Spleen (tissue), 7 donors: ENCODE results near the gene LRRC52.

Source experiments
- CTCF ChIP-seq, 11 experiments: fragments of 200-600 bp in 7 of 11; fragments of 450-650 bp in 4 of 11; sonication (generic) in 4 of 11; IDR thresholded peaks in 8 of 11; conservative IDR thresholded peaks in 3 of 11; 1 replicate in 7 of 11; 2 replicates in 4 of 11; pipeline versions ENCODE4 v1.4.0 to v1.8.0; 2016 to 2021; ENCODE audit warnings: antibody characterized with exemption in 11 of 11, inconsistent platforms in 4 of 11, mild to moderate bottlenecking in 1 of 11
- POLR2A ChIP-seq, 3 donors: fragments of 450-650 bp; IDR thresholded peaks; one replicate each; pipeline ENCODE4 v1.5.1; 2017; ENCODE audit warnings: antibody characterized with exemption in 3 of 3, mild to moderate bottlenecking in 1 of 3
- POLR2AphosphoS5 ChIP-seq, 3 donors: sonication (generic); formaldehyde crosslinking; IDR thresholded peaks; one replicate each; pipeline ENCODE4 v1.5.1; 2017; ENCODE audit warnings: antibody characterized with exemption in 3 of 3
- donor health status: DM: no; HTN: no; CAD: no; lungs with moderate emphysema.
- donor health status: DM: no; HTN: no; CAD: no.
- donor health status: DM: no; HTN: no; CAD: no.

GRCh38 chr1:165551469-165551868, 7.7 kb downstream of the LRRC52 start:
- no peak for TF ChIP-seq POLR2A (IDR thresholded peaks at IDR 0.05)
- no peak for TF ChIP-seq CTCF (IDR thresholded peaks at IDR 0.05 in 8 of 11, conservative IDR thresholded peaks at IDR 0.05 in 3 of 11)
- no peak for TF ChIP-seq POLR2AphosphoS5 (IDR thresholded peaks at IDR 0.05)
